CMK (cell line): ENCODE measurements around the gene EPB41.
"Not testable (repeated sequence)": the region's sequence is repeated elsewhere in the genome, so short reads cannot be mapped to it uniquely, and the experiment has no call there.

Source experiments
- DNase-seq: peaks from one replicate; pipeline ENCODE4 v3.0.0-alpha.2; 2010; ENCODE audit warnings: low read depth

EPB41 gene

GRCh38 chr1:29133861-29134694, 219.7 kb downstream of the EPB41 start:
- no peak for DNase-seq

- no peak for DNase-seq
These were observed 220.3 kb downstream of the EPB41 start for GRCh38 chr1:29134695-29135028.

- no peak for DNase-seq
These were observed 222.1 kb downstream of the EPB41 start for GRCh38 chr1:29136391-29136915.

GRCh38 chr1:29142714-29143113, 228.3 kb downstream of the EPB41 start:
- no peak for DNase-seq

- no peak for DNase-seq
These were observed 229.8 kb downstream of the EPB41 start for GRCh38 chr1:29144178-29144577.

GRCh38 chr1:29145739-29146437, 231.5 kb downstream of the EPB41 start:
- no peak for DNase-seq

- no peak for DNase-seq
These were observed 234.5 kb downstream of the EPB41 start for GRCh38 chr1:29148656-29149491.

GRCh38 chr1:29150346-29150745, 236.0 kb downstream of the EPB41 start:
- DNase-seq: not testable (repeated sequence)

GRCh38 chr1:29152046-29152805, 237.9 kb downstream of the EPB41 start:
- DNase-seq: no peak

GRCh38 chr1:29156543-29157268, 242.3 kb downstream of the EPB41 start:
- no peak for DNase-seq

GRCh38 chr1:29157269-29157601, 242.9 kb downstream of the EPB41 start:
- no peak for DNase-seq

- no peak for DNase-seq
These were observed 245.4 kb downstream of the EPB41 start for GRCh38 chr1:29159773-29160172.

GRCh38 chr1:29162025-29162424, 247.7 kb downstream of the EPB41 start:
- DNase-seq: no peak

- no peak for DNase-seq
These were observed 248.2 kb downstream of the EPB41 start for GRCh38 chr1:29162476-29163138.

- no peak for DNase-seq
These were observed 250.2 kb downstream of the EPB41 start for GRCh38 chr1:29164588-29164987.

- DNase-seq: no peak
These were observed 252.0 kb downstream of the EPB41 start for GRCh38 chr1:29166291-29166878.

GRCh38 chr1:29167904-29168303, 253.5 kb downstream of the EPB41 start:
- DNase-seq: no peak
